ENCODE results near the gene HERC6.
"Not testable (repeated sequence)": the region's sequence is repeated elsewhere in the genome, so short reads cannot be mapped to it uniquely, and the experiment has no call there.

Gene HERC6

GRCh38 chr4:88448211-88448765 is 69.6 kb downstream of the HERC6 start:
- not testable (repeated sequence) for DNase-seq

GRCh38 chr4:88448889-88449288 is 70.2 kb downstream of the HERC6 start:
- DNase-seq: no peak

GRCh38 chr4:88449290-88449689 is 70.6 kb downstream of the HERC6 start:
- no peak for DNase-seq

- DNase-seq: no peak
Observed at GRCh38 chr4:88451205-88451604, 72.6 kb downstream of the HERC6 start.

- DNase-seq: no peak
Observed at GRCh38 chr4:88452912-88453311, 74.3 kb downstream of the HERC6 start.

- DNase-seq: peak; percentile 94 to 95
Observed at GRCh38 chr4:88456670-88457306, 78.1 kb downstream of the HERC6 start, which contains the start of gene HERC5. Gene HERC5, plus strand, starts transcription at chr4:88457119. Its CDS starts 151 bp downstream, at chr4:88457270.

GRCh38 chr4:88457307-88458103 is 78.9 kb downstream of the HERC6 start:
- peak in 1 of 2 donors; percentile 1 for DNase-seq

- no peak for DNase-seq
Observed at GRCh38 chr4:88458104-88458740, 79.6 kb downstream of the HERC6 start.

- no peak for DNase-seq
Observed at GRCh38 chr4:88465653-88466192, 87.1 kb downstream of the HERC6 start.

GRCh38 chr4:88467392-88467791 is 88.7 kb downstream of the HERC6 start:
- no peak for DNase-seq

GRCh38 chr4:88477229-88477860 is 98.7 kb downstream of the HERC6 start:
- no peak for DNase-seq

- DNase-seq: no peak
Observed at GRCh38 chr4:88478247-88478646, 99.6 kb downstream of the HERC6 start.

GRCh38 chr4:88481537-88481936 is 102.9 kb downstream of the HERC6 start:
- DNase-seq: no peak

- no peak for DNase-seq
Observed at GRCh38 chr4:88489100-88489761, 110.6 kb downstream of the HERC6 start.
